ENCODE measurements around the gene METTL16. TPM values are rescaled to one million over a fixed set of nuclear protein-coding genes. Genes with fewer than 3 reads are reported as not detected.
A peak's percentile ranks its signal among the peaks of the same experiment; 100 is the strongest.

The METTL16 gene
- total RNA-seq, 1 experiment from 2014 or later: 54.1 TPM

DNA sequence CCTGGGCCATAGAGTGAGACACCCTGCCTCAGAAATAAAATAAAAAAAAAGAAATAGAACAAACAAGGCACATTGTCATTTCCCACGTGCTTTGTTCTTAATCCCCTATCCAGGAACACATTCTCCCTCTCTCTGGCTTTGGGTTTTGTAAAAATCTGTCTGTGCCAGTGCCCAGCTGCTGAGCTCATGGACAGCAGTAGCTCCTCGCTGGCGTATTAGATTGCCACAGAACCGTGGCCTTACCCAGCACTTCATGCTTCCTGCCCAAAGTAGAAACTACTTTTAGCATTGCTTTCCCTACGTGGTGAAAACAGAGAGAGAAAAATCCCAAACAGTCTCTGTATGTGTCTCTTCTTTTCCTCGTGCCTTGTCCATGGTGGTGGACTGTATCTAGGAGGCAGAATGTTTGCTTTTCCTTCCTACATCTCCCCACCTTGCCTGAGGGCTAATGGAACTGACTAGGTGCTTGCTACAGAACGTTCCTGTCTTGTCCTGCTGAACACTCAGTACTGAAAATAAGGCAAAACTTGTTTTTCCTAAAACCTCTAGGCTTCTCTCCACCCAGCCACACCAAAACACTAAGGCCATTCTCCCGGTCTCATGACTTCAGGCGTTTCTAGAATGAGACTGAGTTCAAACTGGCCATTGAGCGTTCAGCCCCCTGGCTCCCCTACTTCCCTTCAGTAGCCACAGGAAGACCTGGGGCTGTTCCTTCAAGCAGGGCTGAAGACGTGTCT lies 137.0 kb downstream of the METTL16 start:
- Mint-ChIP-seq H3K4me1 (peaks cover 8% of the 10 kb centered on the region), H3K27ac (peak overlapping the region; percentile 1; the same call in 1 of the 2 replicates), H3K4me3 (no peak overlapping the region), H3K27me3 (ENCODE audit: low read depth) (no peaks in the 10 kb centered on the region), H3K36me3 (peaks cover 9% of the 10 kb centered on the region; the same call in 1 of the 2 replicates), H3K9me3 (no peaks in the 10 kb centered on the region)
- DNase-seq (ENCODE audit: low spot score): no peak
- ChIA-PET CTCF (interaction anchor here (1.2 to 2.9 kb wide), 2 partner anchors 8 to 22 kb away, joined by 3 to 15 read pairs; no protein-coding TSS in a partner anchor), POLR2A (interaction anchor here (0.6 kb wide), 1 partner anchor 40 kb away, joined by 5 read pairs; no protein-coding TSS in a partner anchor)
- ATAC-seq: no peak
- TF ChIP-seq, protein P1, sequence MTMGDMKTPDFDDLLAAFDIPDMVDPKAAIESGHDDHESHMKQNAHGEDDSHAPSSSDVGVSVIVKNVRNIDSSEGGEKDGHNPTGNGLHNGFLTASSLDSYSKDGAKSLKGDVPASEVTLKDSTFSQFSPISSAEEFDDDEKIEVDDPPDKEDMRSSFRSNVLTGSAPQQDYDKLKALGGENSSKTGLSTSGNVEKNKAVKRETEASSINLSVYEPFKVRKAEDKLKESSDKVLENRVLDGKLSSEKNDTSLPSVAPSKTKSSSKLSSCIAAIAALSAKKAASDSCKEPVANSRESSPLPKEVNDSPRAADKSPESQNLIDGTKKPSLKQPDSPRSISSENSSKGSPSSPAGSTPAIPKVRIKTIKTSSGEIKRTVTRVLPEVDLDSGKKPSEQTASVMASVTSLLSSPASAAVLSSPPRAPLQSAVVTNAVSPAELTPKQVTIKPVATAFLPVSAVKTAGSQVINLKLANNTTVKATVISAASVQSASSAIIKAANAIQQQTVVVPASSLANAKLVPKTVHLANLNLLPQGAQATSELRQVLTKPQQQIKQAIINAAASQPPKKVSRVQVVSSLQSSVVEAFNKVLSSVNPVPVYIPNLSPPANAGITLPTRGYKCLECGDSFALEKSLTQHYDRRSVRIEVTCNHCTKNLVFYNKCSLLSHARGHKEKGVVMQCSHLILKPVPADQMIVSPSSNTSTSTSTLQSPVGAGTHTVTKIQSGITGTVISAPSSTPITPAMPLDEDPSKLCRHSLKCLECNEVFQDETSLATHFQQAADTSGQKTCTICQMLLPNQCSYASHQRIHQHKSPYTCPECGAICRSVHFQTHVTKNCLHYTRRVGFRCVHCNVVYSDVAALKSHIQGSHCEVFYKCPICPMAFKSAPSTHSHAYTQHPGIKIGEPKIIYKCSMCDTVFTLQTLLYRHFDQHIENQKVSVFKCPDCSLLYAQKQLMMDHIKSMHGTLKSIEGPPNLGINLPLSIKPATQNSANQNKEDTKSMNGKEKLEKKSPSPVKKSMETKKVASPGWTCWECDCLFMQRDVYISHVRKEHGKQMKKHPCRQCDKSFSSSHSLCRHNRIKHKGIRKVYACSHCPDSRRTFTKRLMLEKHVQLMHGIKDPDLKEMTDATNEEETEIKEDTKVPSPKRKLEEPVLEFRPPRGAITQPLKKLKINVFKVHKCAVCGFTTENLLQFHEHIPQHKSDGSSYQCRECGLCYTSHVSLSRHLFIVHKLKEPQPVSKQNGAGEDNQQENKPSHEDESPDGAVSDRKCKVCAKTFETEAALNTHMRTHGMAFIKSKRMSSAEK (CRISPR knock-in tag; IDR thresholded peaks at IDR 0.05; ENCODE audit: borderline replicate concordance): no peak
- TF ChIP-seq, protein P2, sequence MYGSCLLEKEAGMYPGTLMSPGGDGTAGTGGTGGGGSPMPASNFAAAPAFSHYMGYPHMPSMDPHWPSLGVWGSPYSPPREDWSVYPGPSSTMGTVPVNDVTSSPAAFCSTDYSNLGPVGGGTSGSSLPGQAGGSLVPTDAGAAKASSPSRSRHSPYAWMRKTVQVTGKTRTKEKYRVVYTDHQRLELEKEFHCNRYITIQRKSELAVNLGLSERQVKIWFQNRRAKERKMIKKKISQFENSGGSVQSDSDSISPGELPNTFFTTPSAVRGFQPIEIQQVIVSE (CRISPR knock-in tag; IDR thresholded peaks at IDR 0.05; ENCODE audit: borderline replicate concordance): no peak
- no peak for TF ChIP-seq TEAD4 (CRISPR knock-in tag; IDR thresholded peaks at IDR 0.05)
- TF ChIP-seq TP53 (CRISPR knock-in tag; IDR thresholded peaks at IDR 0.05): no peak
- TF ChIP-seq ZNF416 (CRISPR knock-in tag; IDR thresholded peaks at IDR 0.05): no peak
- TF ChIP-seq MXD4 (CRISPR knock-in tag; IDR thresholded peaks at IDR 0.05; ENCODE audit: borderline replicate concordance): no peak
- TF ChIP-seq, protein P3, sequence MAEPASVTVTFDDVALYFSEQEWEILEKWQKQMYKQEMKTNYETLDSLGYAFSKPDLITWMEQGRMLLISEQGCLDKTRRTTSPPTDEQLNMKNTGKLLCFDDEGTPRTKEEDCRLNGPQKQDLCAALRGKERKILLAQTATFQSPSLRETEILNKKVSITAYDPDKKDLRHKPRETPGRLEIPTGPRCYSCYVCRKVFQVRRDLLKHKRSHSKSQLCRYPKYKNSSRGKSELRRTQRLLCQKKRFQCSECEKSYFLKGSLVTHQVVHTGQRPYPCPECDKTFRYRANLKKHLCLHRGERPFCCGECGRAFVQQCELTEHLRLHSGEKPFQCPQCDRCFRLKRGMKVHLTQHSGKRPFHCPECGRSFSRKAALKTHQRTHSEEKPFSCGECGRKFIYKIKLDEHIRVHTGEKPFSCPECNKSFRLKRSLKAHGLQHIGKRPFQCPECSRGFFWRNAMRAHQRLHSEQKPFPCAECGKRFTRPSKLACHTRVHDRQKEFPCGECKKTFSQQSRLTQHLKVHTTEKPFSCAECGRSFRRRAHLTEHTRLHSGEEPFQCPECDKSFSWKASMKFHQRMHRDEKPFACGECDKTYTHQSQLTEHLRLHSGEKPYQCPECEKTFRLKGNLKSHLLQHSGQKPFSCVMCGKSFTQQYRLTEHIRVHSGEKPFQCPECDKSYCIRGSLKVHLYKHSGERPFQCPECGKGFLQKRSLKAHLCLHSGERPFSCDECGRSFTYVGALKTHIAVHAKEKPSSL (CRISPR knock-in tag; conservative IDR thresholded peaks at IDR 0.05): no peak
- TF ChIP-seq CREM (CRISPR knock-in tag; IDR thresholded peaks at IDR 0.05): no peak
- TF ChIP-seq, protein P4, sequence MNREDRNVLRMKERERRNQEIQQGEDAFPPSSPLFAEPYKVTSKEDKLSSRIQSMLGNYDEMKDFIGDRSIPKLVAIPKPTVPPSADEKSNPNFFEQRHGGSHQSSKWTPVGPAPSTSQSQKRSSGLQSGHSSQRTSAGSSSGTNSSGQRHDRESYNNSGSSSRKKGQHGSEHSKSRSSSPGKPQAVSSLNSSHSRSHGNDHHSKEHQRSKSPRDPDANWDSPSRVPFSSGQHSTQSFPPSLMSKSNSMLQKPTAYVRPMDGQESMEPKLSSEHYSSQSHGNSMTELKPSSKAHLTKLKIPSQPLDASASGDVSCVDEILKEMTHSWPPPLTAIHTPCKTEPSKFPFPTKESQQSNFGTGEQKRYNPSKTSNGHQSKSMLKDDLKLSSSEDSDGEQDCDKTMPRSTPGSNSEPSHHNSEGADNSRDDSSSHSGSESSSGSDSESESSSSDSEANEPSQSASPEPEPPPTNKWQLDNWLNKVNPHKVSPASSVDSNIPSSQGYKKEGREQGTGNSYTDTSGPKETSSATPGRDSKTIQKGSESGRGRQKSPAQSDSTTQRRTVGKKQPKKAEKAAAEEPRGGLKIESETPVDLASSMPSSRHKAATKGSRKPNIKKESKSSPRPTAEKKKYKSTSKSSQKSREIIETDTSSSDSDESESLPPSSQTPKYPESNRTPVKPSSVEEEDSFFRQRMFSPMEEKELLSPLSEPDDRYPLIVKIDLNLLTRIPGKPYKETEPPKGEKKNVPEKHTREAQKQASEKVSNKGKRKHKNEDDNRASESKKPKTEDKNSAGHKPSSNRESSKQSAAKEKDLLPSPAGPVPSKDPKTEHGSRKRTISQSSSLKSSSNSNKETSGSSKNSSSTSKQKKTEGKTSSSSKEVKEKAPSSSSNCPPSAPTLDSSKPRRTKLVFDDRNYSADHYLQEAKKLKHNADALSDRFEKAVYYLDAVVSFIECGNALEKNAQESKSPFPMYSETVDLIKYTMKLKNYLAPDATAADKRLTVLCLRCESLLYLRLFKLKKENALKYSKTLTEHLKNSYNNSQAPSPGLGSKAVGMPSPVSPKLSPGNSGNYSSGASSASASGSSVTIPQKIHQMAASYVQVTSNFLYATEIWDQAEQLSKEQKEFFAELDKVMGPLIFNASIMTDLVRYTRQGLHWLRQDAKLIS (CRISPR knock-in tag; IDR thresholded peaks at IDR 0.05; ENCODE audit: borderline replicate concordance): no peak

DNA sequence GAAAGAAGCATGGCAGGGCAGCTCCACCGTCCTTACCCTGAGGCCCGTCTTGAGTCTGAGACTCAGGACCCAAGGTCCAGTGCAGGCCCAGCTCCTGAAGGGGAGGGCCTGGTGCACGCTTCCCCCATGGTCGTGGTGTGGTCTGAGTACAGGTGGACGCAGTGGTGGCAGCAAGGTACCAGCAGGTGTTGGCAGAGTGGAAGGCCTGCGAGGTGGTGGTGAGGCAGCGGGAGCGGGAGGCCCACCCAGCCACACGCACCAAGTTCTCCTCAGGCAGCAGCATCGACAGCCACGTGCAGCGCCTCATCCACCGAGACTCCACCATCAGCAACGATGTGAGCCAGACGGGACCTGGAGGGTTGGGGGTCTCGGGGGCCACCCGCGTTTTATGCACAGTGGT lies 138.5 kb downstream of the METTL16 start:
- ChIA-PET POLR2A (no interaction called here), CTCF (interaction anchor here (0.5 to 2.9 kb wide), 5 partner anchors 10 to 58 kb away, joined by 3 to 15 read pairs (median 3); no protein-coding TSS in a partner anchor)
- Mint-ChIP-seq H3K4me1 (peaks cover 10% of the 10 kb centered on the region), H3K36me3 (peaks cover 6% of the 10 kb centered on the region; the same call in 1 of the 2 replicates), H3K27ac (no peak overlapping the region), H3K4me3 (no peak overlapping the region), H3K27me3 (ENCODE audit: low read depth) (no peaks in the 10 kb centered on the region), H3K9me3 (no peaks in the 10 kb centered on the region)
- DNase-seq (ENCODE audit: low spot score): no peak
- no peak for ATAC-seq
- TF ChIP-seq ZNF396 (CRISPR knock-in tag; IDR thresholded peaks at IDR 0.05; ENCODE audit: borderline replicate concordance): no peak
- TF ChIP-seq CBFB (CRISPR knock-in tag; IDR thresholded peaks at IDR 0.05; ENCODE audit: low read depth): no peak
- no peak for TF ChIP-seq ZNF317 (CRISPR knock-in tag; IDR thresholded peaks at IDR 0.05; ENCODE audit: borderline replicate concordance, low read depth)
- TF ChIP-seq, protein P2 (CRISPR knock-in tag; IDR thresholded peaks at IDR 0.05; ENCODE audit: borderline replicate concordance): no peak
- TF ChIP-seq, protein P5, sequence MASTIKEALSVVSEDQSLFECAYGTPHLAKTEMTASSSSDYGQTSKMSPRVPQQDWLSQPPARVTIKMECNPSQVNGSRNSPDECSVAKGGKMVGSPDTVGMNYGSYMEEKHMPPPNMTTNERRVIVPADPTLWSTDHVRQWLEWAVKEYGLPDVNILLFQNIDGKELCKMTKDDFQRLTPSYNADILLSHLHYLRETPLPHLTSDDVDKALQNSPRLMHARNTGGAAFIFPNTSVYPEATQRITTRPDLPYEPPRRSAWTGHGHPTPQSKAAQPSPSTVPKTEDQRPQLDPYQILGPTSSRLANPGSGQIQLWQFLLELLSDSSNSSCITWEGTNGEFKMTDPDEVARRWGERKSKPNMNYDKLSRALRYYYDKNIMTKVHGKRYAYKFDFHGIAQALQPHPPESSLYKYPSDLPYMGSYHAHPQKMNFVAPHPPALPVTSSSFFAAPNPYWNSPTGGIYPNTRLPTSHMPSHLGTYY (CRISPR knock-in tag; IDR thresholded peaks at IDR 0.05): no peak
- TF ChIP-seq, protein P6, sequence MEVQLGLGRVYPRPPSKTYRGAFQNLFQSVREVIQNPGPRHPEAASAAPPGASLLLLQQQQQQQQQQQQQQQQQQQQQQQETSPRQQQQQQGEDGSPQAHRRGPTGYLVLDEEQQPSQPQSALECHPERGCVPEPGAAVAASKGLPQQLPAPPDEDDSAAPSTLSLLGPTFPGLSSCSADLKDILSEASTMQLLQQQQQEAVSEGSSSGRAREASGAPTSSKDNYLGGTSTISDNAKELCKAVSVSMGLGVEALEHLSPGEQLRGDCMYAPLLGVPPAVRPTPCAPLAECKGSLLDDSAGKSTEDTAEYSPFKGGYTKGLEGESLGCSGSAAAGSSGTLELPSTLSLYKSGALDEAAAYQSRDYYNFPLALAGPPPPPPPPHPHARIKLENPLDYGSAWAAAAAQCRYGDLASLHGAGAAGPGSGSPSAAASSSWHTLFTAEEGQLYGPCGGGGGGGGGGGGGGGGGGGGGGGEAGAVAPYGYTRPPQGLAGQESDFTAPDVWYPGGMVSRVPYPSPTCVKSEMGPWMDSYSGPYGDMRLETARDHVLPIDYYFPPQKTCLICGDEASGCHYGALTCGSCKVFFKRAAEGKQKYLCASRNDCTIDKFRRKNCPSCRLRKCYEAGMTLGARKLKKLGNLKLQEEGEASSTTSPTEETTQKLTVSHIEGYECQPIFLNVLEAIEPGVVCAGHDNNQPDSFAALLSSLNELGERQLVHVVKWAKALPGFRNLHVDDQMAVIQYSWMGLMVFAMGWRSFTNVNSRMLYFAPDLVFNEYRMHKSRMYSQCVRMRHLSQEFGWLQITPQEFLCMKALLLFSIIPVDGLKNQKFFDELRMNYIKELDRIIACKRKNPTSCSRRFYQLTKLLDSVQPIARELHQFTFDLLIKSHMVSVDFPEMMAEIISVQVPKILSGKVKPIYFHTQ (CRISPR knock-in tag; IDR thresholded peaks at IDR 0.05): no peak
